Measurements from ENCODE around the gene SULT1C4.

- TF ChIP-seq CTCF (IDR thresholded peaks at IDR 0.05) (no peak), POLR2A (IDR thresholded peaks at IDR 0.05) (no peak)
Observed at GRCh38 chr2:108355906-108356734, 21.6 kb upstream of the SULT1C4 start.

All from thyroid gland (tissue), 4 donors.